HCT116 (cell line): ENCODE results near the gene CPSF4L.

Experiments used
- ATF3 ChIP-seq: IDR thresholded peaks from 2 replicates; pipeline ENCODE4 v1.6.1; 2012
- CEBPB ChIP-seq: IDR thresholded peaks from 2 replicates; pipeline ENCODE4 v1.6.1; 2012; ENCODE audit warnings: low read depth
- CTCF ChIP-seq, 3 experiments: fragments of 200-600 bp in 1 of 3; sonication (generic) in 1 of 3; IDR thresholded peaks in 2 of 3; conservative IDR thresholded peaks in 1 of 3; 2 replicates each; pipeline ENCODE4 v1.5.1; 2012 to 2017; ENCODE audit warnings: low read depth in 2 of 3, low read length in 2 of 3, antibody characterized with exemption in 1 of 3, borderline replicate concordance in 1 of 3, control low read depth in 1 of 3, mild to moderate bottlenecking in 1 of 3, mixed read lengths in 1 of 3, mixed run types in 1 of 3, moderate library complexity in 1 of 3; ENCODE audit not compliant: insufficient read depth in 1 of 3
- ELF1 ChIP-seq: IDR thresholded peaks from 2 replicates; pipeline ENCODE4 v1.6.1; 2012; ENCODE audit warnings: low read depth, borderline replicate concordance
- EZH2 ChIP-seq: fragments of 200-600 bp; sonication (generic); IDR thresholded peaks from 2 replicates; pipeline ENCODE4 v1.6.1; 2017; ENCODE audit warnings: antibody characterized with exemption, mixed run types
- EZH2phosphoT487 ChIP-seq: fragments of 200-600 bp; IDR thresholded peaks from 2 replicates; pipeline ENCODE4 v1.6.1; 2018; ENCODE audit warnings: antibody characterized with exemption, borderline replicate concordance
- FOSL1 ChIP-seq: IDR thresholded peaks from 2 replicates; pipeline ENCODE4 v1.6.1; 2012; ENCODE audit warnings: low read depth
- POLR2A ChIP-seq: IDR thresholded peaks from 2 replicates; pipeline ENCODE4 v1.7.0; 2011; ENCODE audit warnings: borderline replicate concordance; ENCODE audit not compliant: insufficient read depth, insufficient read length; ENCODE audit errors: extremely low read depth
- POLR2AphosphoS5 ChIP-seq: IDR thresholded peaks from 2 replicates; pipeline ENCODE4 v1.6.1; 2011; ENCODE audit warnings: mild to moderate bottlenecking, low read depth, low read length, moderate library complexity
- RAD21 ChIP-seq: IDR thresholded peaks from 2 replicates; pipeline ENCODE4 v1.6.1; 2012; ENCODE audit warnings: low read depth, mild to moderate bottlenecking
- SIN3A ChIP-seq: IDR thresholded peaks from 2 replicates; pipeline ENCODE4 v1.6.1; 2012; ENCODE audit warnings: low read depth
- SP1 ChIP-seq: IDR thresholded peaks from 2 replicates; pipeline ENCODE4 v1.6.1; 2012; ENCODE audit warnings: low read depth
- YY1 ChIP-seq: IDR thresholded peaks from 2 replicates; pipeline ENCODE4 v1.6.1; 2011; ENCODE audit warnings: low read length, low read depth, moderate library complexity, mild to moderate bottlenecking; ENCODE audit not compliant: insufficient replicate concordance; ENCODE audit errors: extremely low read depth
- ZFX ChIP-seq: fragments of 450-650 bp; IDR thresholded peaks from 2 replicates; pipeline ENCODE4 v1.6.1; 2017

- TF ChIP-seq CEBPB: no peak
- TF ChIP-seq CTCF (IDR thresholded peaks at IDR 0.05 in 2 of 3, conservative IDR thresholded peaks at IDR 0.05 in 1 of 3; ENCODE audit: borderline replicate concordance in 1 of 3, insufficient read depth in 1 of 3, low read depth in 2 of 3, low read length in 2 of 3): no peak
- no peak for TF ChIP-seq SIN3A
- no peak for TF ChIP-seq EZH2
- no peak for TF ChIP-seq EZH2phosphoT487
- no peak for TF ChIP-seq ATF3
- no peak for TF ChIP-seq POLR2A
- no peak for TF ChIP-seq YY1
- TF ChIP-seq POLR2AphosphoS5: no peak
- no peak for TF ChIP-seq ELF1
- no peak for TF ChIP-seq FOSL1
- TF ChIP-seq RAD21: no peak
- TF ChIP-seq ZFX: no peak
- no peak for TF ChIP-seq SP1
Observed at GRCh38 chr17:73261952-73262675, 434 bp upstream of the CPSF4L start.
